Natural killer cell (primary cell): ENCODE data around the gene NVL. TPM values are rescaled to one million over a fixed set of nuclear protein-coding genes. Genes with fewer than 3 reads are reported as not detected.

Source experiments
- ATAC-seq, 3 donors: fragments of 150-1000 bp in 2 of 3; fragments of 200-7000 bp in 1 of 3; cut with Tn5 transposase; 1 replicate in 1 of 3; 2 replicates in 2 of 3; pipeline ENCODE4 v1.10.0; 2021; ENCODE audit warnings: mild to moderate bottlenecking in 2 of 3, moderate library complexity in 2 of 3
- DNase-seq, 2 donors: peaks; one replicate each; pipeline versions ENCODE4 v3.0.0 to v3.0.0-alpha.2; 2013 to 2021; ENCODE audit warnings: mixed read lengths in 1 of 2
- H3K27ac ChIP-seq: one replicate; pipeline ENCODE4 v1.5.1; 2013; ENCODE audit warnings: mild to moderate bottlenecking, low read length
- H3K27me3 ChIP-seq: one replicate; pipeline ENCODE4 v1.6.1; 2013; ENCODE audit warnings: low read length; ENCODE audit not compliant: control insufficient read depth, insufficient read depth
- H3K36me3 ChIP-seq: one replicate; pipeline ENCODE4 v1.6.1; 2013; ENCODE audit warnings: low read length; ENCODE audit not compliant: control insufficient read depth, insufficient read depth
- H3K4me1 ChIP-seq: one replicate; pipeline ENCODE4 v1.6.1; 2013; ENCODE audit warnings: low read length; ENCODE audit not compliant: control insufficient read depth, insufficient read depth
- H3K4me3 ChIP-seq: one replicate; pipeline ENCODE4 v1.5.1; 2013; ENCODE audit warnings: low read length
- H3K9me3 ChIP-seq: one replicate; pipeline ENCODE4 v1.6.1; 2013; ENCODE audit warnings: low read length; ENCODE audit not compliant: control insufficient read depth, insufficient read depth
- H3K27ac Mint-ChIP-seq, 2 donors: one replicate each; pipeline ENCODE4 v1.8.0; 2022; ENCODE audit warnings: mild to moderate bottlenecking in 2 of 2, mixed read lengths in 2 of 2, moderate library complexity in 1 of 2
- H3K27me3 Mint-ChIP-seq, 2 donors: one replicate each; pipeline ENCODE4 v1.8.0; 2022; ENCODE audit warnings: low read depth in 2 of 2, mixed read lengths in 2 of 2
- H3K36me3 Mint-ChIP-seq: one replicate; pipeline ENCODE4 v1.8.0; 2022; ENCODE audit warnings: mixed read lengths
- H3K4me1 Mint-ChIP-seq, 2 donors: one replicate each; pipeline ENCODE4 v1.8.0; 2022; ENCODE audit warnings: mixed read lengths in 2 of 2
- H3K4me3 Mint-ChIP-seq: one replicate; pipeline ENCODE4 v1.8.0; 2022; ENCODE audit warnings: mild to moderate bottlenecking, moderate library complexity, mixed read lengths
- H3K9me3 Mint-ChIP-seq, 2 donors: one replicate each; pipeline ENCODE4 v1.8.0; 2022; ENCODE audit warnings: mixed read lengths in 2 of 2
- WGBS: methylation state at CpG from one replicate; pipeline ENCODE4 v1.1.7; 2013; ENCODE audit warnings: missing lambda C conversion rate; ENCODE audit not compliant: insufficient coverage; 5-methylcytosine and 5-hydroxymethylcytosine counted together
- intact Hi-C: fragments of 100-400 bp; cut with micrococcal nuclease; formaldehyde crosslinking; loops from one replicate; pipeline ENCODE4 v1.14.2; 2022
- total RNA-seq, 4 donors: library from RNA; stranded (reverse); fragments of 120-200 nt in 1 of 4; gene quantifications; one replicate each; pipeline versions ENCODE4 v1.2.3 to v1.2.4, GENCODE V29; 2013 to 2022
- TF ChIP-seq, protein P1 (sequence below): fragments of 200-600 bp; IDR thresholded peaks from one replicate; pipeline ENCODE4 v1.8.0; 2022; ENCODE audit warnings: antibody characterized with exemption

Gene NVL
- total RNA-seq, 3 donors from 2014 or later (not counting 1 experiment from before 2014, with no cell fraction given): 28.1 to 39.5 (median 32.4) TPM

DNA sequence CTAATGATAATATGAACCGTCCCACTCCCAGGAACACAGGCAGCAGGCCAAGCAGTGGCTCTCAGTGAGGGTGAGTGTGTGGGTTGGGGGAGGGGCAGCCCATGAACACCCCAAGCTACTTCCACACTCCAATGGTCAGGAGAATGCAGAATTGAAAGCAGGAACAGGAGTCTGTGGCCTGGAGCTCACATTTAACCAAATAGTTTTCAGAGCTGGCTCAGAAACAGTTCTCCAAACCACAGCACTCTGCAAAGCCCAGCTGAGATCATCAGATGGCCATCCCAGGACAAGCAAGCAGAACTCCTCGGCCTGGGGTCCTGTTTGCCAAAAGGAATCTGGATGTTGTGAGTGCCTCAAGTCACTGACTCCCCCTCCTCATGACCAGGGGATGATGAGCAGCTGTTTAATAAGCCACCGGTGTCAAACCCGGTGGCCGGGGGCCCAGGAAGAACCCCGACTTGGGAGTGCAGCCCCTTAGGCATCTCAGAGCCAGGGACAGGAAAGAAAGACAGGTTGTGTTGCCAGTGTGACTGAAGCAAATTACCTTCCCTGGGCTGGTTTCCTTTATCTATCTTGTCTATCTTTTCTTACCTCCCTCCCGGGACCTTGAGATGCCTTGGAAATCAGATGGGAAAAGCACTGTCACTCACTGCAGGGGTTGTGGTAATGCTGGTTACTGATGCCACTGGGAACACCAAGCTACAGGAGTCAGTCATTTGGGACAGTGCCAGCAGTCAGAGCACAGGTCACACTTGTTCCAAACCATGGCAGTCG lies 126.5 kb downstream of the NVL start:
- H3K9me3 Mint-ChIP-seq: no peaks in the 10 kb centered on the region
- intact Hi-C loops: no loop called here
- no peak overlapping the region for H3K4me3 Mint-ChIP-seq
- no peaks in the 10 kb centered on the region for H3K9me3 ChIP-seq
- H3K27me3 ChIP-seq: no peaks in the 10 kb centered on the region
- no peaks in the 10 kb centered on the region for H3K36me3 ChIP-seq
- no peaks in the 10 kb centered on the region for H3K27me3 Mint-ChIP-seq
- ATAC-seq (no peak), DNase-seq (no peak)
- H3K27ac Mint-ChIP-seq: no peak overlapping the region
- 82% methylated on average over 7 of the region's 8 CpGs for WGBS
- H3K4me1 ChIP-seq: peaks cover 27% of the 10 kb centered on the region
- peaks cover 13 to 15% of the 10 kb centered on the region in 2 donors for H3K4me1 Mint-ChIP-seq
- H3K27ac ChIP-seq: no peak overlapping the region
- TF ChIP-seq, protein P1, sequence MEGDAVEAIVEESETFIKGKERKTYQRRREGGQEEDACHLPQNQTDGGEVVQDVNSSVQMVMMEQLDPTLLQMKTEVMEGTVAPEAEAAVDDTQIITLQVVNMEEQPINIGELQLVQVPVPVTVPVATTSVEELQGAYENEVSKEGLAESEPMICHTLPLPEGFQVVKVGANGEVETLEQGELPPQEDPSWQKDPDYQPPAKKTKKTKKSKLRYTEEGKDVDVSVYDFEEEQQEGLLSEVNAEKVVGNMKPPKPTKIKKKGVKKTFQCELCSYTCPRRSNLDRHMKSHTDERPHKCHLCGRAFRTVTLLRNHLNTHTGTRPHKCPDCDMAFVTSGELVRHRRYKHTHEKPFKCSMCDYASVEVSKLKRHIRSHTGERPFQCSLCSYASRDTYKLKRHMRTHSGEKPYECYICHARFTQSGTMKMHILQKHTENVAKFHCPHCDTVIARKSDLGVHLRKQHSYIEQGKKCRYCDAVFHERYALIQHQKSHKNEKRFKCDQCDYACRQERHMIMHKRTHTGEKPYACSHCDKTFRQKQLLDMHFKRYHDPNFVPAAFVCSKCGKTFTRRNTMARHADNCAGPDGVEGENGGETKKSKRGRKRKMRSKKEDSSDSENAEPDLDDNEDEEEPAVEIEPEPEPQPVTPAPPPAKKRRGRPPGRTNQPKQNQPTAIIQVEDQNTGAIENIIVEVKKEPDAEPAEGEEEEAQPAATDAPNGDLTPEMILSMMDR: no peak
- H3K36me3 Mint-ChIP-seq: no peaks in the 10 kb centered on the region
- no peak overlapping the region for H3K4me3 ChIP-seq

DNA sequence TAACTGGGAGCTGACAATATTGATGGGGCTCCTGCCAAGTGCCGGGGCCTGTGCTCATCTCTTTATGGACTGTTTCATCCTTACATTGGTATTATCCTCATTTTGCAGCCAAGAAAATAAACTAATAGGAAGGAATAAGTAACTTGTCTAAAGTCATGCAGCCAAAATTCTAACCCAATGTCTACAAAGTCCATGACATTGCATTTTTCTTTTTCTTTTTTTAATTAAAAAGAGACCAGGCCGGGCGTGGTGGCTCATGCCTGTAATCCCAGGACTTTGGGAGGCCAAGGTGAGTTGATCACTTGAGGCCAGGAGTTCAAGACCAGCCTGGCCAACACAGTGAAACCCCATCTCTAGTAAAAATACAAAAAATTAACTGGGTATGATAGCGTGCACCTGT lies 128.1 kb downstream of the NVL start:
- Histone ChIP-seq H3K27ac (no peak overlapping the region), H3K36me3 (no peaks in the 10 kb centered on the region), H3K9me3 (no peaks in the 10 kb centered on the region), H3K4me1 (peaks cover 27% of the 10 kb centered on the region), H3K27me3 (no peaks in the 10 kb centered on the region), H3K4me3 (no peak overlapping the region)
- Mint-ChIP-seq H3K9me3 (no peaks in the 10 kb centered on the region), H3K4me1 (peaks cover 15 to 17% of the 10 kb centered on the region in 2 donors), H3K27ac (no peak overlapping the region), H3K36me3 (no peaks in the 10 kb centered on the region), H3K27me3 (no peaks in the 10 kb centered on the region), H3K4me3 (no peak overlapping the region)
- intact Hi-C loops: no loop called here
- TF ChIP-seq, protein P1: no peak
- 94% methylated on average over 3 of the region's 4 CpGs for WGBS
- DNase-seq (no peak), ATAC-seq (no peak)

DNA sequence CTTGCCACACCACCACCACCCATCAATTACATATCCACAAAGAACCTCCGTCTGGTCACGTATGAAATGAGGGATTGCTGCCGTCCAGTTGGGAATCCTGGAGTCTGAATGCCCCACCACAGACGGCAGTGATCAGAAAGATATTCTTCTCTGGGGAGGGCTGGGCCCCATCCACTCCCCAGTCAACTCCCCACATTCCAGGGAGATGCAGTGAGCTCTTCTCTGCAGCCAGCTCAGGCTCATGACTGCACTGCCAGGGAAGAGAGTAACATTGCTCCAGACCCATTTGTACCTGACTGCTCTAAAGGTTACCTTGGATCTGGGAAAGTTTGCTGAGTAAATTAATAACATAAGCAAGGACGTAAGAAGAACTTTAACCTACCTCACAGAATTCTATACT lies 128.6 kb downstream of the NVL start:
- no peaks in the 10 kb centered on the region for H3K27me3 ChIP-seq
- no peaks in the 10 kb centered on the region for H3K9me3 ChIP-seq
- no peaks in the 10 kb centered on the region for H3K36me3 ChIP-seq
- no peaks in the 10 kb centered on the region for H3K9me3 Mint-ChIP-seq
- H3K27ac ChIP-seq: no peak overlapping the region
- DNase-seq: no peak
- H3K27ac Mint-ChIP-seq: no peak overlapping the region
- WGBS: 99% methylated on average over 5 of the region's 5 CpGs
- H3K4me1 Mint-ChIP-seq: peaks cover 15 to 17% of the 10 kb centered on the region in 2 donors
- no peak overlapping the region for H3K4me3 Mint-ChIP-seq
- peaks cover 27% of the 10 kb centered on the region for H3K4me1 ChIP-seq
- no peaks in the 10 kb centered on the region for H3K27me3 Mint-ChIP-seq
- TF ChIP-seq, protein P1: no peak
- H3K4me3 ChIP-seq: no peak overlapping the region
- ATAC-seq: no peak
- H3K36me3 Mint-ChIP-seq: no peaks in the 10 kb centered on the region
- intact Hi-C loops: no loop called here

DNA sequence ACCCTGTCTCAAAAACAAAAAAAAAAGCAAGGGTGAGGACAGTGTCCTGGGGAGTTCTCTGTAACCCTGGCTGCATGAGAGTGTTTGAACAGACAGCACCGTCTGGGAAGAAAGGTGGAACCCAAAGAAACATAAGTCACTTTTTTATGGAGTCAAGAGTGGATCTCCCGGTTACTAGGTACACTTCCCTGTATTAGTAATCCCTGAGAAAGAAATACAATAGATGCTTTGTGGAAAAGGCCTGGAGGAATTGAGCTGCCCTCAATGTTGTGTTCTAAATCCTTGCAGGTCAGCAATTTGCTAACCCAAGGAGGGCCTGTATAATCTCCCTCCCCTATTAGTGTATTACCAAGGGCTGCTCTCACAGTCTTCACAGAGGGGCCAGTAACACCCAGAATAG lies 130.3 kb downstream of the NVL start:
- no peaks in the 10 kb centered on the region for H3K9me3 Mint-ChIP-seq
- Histone ChIP-seq H3K27ac (no peak overlapping the region), H3K27me3 (no peaks in the 10 kb centered on the region), H3K4me1 (peaks cover 13% of the 10 kb centered on the region), H3K36me3 (peaks cover 3% of the 10 kb centered on the region), H3K9me3 (no peaks in the 10 kb centered on the region), H3K4me3 (no peak overlapping the region)
- no peaks in the 10 kb centered on the region for H3K36me3 Mint-ChIP-seq
- H3K27me3 Mint-ChIP-seq: no peaks in the 10 kb centered on the region
- no peak overlapping the region for H3K4me3 Mint-ChIP-seq
- H3K4me1 Mint-ChIP-seq: peaks cover 2 to 7% of the 10 kb centered on the region in 2 donors
- intact Hi-C loops: no loop called here
- TF ChIP-seq, protein P1: no peak
- no peak for DNase-seq
- WGBS: 94% methylated on average over 2 of the region's 2 CpGs
- H3K27ac Mint-ChIP-seq: no peak overlapping the region
- ATAC-seq: no peak
